ENCODE results near the gene WASHC1. TPM values are rescaled to one million over a fixed set of nuclear protein-coding genes. Genes with fewer than 3 reads are reported as not detected.

Gene WASHC1, protein sequence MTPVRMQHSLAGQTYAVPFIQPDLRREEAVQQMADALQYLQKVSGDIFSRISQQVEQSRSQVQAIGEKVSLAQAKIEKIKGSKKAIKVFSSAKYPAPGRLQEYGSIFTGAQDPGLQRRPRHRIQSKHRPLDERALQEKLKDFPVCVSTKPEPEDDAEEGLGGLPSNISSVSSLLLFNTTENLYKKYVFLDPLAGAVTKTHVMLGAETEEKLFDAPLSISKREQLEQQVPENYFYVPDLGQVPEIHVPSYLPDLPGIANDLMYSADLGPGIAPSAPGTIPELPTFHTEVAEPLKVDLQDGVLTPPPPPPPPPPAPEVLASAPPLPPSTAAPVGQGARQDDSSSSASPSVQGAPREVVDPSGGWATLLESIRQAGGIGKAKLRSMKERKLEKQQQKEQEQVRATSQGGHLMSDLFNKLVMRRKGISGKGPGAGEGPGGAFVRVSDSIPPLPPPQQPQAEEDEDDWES
- 4.9 and 5.6 TPM in 2 replicates for total RNA-seq

DNA sequence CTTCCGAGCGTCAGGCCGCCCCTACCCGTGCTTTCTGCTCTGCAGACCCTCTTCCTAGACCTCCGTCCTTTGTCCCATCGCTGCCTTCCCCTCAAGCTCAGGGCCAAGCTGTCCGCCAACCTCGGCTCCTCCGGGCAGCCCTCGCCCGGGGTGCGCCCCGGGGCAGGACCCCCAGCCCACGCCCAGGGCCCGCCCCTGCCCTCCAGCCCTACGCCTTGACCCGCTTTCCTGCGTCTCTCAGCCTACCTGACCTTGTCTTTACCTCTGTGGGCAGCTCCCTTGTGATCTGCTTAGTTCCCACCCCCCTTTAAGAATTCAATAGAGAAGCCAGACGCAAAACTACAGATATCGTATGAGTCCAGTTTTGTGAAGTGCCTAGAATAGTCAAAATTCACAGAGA lies at the start of gene WASHC1:
WASHC1 (minus strand) TSS at position 101 of the 400 bp plus-strand sequence. CDS start 4,457 bp downstream, outside the sequence.

Other genes starting within 250 kb of the WASHC1 start
- gene FOXD4, start 89.0 kb upstream of the WASHC1 start, total RNA-seq, result 0.09 and 0.19 TPM in 2 replicates
- 35.3 and 42.0 TPM in 2 replicates for gene ZNG1A, start 149.6 kb upstream of the WASHC1 start, total RNA-seq
- gene DOCK8, start 185.4 kb upstream of the WASHC1 start, total RNA-seq, result 0.36 and 0.56 TPM in 2 replicates

Measured in endothelial cell of coronary artery (primary cell).